Coronary artery (tissue), 2 donors: ENCODE data around the gene SGCA.

Experiments used
- DNase-seq: peaks from one replicate; pipeline ENCODE4 v3.0.0-alpha.2; 2017; ENCODE audit warnings: low spot score
- H3K27ac ChIP-seq, 2 donors: fragments of 200-600 bp; sonication (generic); one replicate each; pipeline ENCODE4 v1.5.1; 2016 to 2019
- H3K4me3 ChIP-seq: fragments of 200-600 bp; sonication (generic); 2 replicates; pipeline ENCODE4 v1.5.1; 2016; ENCODE audit warnings: mild to moderate bottlenecking, moderate library complexity
- TF ChIP-seq, protein P1 (sequence below): fragments of 200-600 bp; sonication (generic); IDR thresholded peaks from one replicate; pipeline ENCODE4 v1.5.1; 2019; ENCODE audit warnings: antibody characterized with exemption

The SGCA gene

GRCh38 chr17:50175035-50175807 lies 9.4 kb downstream of the SGCA start:
- Histone ChIP-seq H3K27ac (peak overlapping the region; percentile 93), H3K4me3 (no peak overlapping the region)
- TF ChIP-seq, protein P1, sequence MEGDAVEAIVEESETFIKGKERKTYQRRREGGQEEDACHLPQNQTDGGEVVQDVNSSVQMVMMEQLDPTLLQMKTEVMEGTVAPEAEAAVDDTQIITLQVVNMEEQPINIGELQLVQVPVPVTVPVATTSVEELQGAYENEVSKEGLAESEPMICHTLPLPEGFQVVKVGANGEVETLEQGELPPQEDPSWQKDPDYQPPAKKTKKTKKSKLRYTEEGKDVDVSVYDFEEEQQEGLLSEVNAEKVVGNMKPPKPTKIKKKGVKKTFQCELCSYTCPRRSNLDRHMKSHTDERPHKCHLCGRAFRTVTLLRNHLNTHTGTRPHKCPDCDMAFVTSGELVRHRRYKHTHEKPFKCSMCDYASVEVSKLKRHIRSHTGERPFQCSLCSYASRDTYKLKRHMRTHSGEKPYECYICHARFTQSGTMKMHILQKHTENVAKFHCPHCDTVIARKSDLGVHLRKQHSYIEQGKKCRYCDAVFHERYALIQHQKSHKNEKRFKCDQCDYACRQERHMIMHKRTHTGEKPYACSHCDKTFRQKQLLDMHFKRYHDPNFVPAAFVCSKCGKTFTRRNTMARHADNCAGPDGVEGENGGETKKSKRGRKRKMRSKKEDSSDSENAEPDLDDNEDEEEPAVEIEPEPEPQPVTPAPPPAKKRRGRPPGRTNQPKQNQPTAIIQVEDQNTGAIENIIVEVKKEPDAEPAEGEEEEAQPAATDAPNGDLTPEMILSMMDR = no peak
- DNase-seq = no peak

DNA sequence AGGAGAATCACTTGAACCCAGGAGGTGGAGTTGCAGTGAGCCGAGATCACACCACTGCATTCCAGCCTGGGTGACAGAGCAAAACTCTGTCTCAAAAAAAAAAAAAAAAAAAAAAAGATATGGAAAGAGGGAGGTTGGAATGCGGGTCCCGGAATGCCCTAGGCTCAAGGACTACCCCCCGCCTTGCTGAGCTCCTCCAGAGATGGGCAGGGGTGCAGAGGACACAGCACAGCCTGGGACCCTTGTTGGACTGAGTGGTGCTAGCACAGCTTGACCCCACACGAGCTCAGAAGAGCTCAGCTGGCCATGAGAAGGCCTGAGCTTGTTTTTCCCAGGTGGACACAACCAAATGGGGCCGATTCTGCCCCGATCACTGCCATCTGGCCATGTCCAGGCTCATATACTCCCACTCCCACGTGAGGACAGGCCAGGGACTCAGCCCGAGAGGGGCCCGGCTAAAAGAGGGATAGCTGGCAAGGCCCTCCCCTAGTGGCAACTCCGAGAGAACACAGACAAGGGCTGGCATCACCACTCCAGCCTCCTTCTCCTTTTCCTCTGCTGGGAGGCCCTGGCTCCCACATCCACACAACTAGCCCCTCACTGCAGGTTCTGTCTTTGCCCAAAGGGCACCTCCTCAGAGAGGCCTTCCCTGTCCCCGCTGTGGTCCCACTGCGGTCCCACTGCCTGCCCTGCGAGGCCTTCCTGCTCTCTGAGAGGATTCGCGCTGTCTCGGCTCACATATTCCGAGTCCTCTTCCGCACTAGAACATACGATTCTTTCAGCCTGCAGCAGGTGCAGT lies 11.0 kb downstream of the SGCA start:
- DNase-seq = no peak
- TF ChIP-seq, protein P1 = no peak
- Histone ChIP-seq H3K27ac (peak overlapping the region; percentile 93), H3K4me3 (no peak overlapping the region)

DNA sequence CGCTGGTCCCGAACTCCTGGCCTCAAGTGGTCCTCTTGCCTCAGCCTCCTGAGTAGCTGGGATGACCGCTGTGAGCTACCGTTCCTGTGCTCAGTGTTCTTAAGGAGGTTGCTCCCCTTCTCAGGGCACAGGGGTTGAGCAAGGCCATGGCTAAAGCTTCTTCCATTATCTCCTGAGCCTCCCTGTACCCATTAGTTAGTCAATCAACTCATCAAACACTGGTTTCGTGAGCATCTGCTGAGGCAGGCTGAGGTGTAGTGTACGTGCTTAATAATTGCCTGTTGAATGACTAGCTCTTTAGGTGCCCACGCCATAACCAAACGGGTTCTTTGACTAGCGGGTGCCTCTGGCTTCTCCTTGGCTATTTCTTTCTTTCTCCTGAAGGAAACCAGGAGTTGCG lies 11.7 kb downstream of the SGCA start:
- TF ChIP-seq, protein P1 = no peak
- peak overlapping the region; percentile 23 for H3K4me3 ChIP-seq
- peak overlapping the region; percentile 93 for H3K27ac ChIP-seq
- DNase-seq = no peak

GRCh38 chr17:50177983-50178834 lies 12.4 kb downstream of the SGCA start:
- Histone ChIP-seq H3K4me3 (peak overlapping the region; percentile 23), H3K27ac (peak overlapping the region; percentile 93)
- TF ChIP-seq, protein P1 = no peak
- DNase-seq = peak; percentile 96

DNA sequence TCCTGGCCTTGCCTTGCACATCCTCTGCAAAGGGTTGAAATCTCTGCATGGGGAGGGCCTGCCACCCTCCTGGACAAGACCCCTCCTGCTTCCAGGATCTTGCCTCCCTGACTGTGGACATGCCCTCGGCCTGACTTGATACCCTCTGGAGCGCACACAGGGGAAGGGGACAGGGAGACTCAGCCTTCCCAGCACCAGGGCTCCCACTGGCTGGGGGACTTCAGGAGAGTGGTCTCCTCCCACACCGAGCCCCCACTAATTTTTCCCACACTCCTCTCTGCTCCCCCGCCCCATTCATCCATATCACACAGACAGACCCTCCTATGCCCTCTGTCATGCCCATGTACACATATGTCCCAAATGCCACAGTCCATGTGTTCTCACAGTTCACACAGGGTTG lies 14.3 kb downstream of the SGCA start:
- TF ChIP-seq, protein P1 = no peak
- Histone ChIP-seq H3K4me3 (no peak overlapping the region), H3K27ac (peak overlapping the region; percentile 16 to 42)
- no peak for DNase-seq

DNA sequence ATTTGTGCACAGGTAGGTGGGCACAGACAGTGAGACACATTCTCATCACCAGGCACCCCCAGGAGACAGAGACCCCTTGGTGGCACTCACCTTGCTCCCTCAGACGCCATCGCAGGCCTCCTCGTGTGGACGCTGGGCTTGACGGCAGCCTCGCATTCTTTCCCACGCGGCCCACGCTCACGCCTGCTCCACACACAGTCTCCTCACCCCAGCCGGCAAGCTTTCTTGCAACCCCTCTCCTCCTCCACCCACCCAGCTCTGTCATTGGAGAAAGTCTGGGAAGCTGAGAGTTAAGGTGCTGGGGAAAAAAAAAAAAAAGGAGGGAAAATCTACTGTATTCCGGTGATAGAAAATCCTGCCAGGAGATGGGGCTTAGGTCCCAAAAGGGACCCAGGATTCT lies 14.8 kb downstream of the SGCA start:
- H3K27ac ChIP-seq = peak overlapping the region in 1 of 2 donors; percentile 42
- no peak overlapping the region for H3K4me3 ChIP-seq
- TF ChIP-seq, protein P1 = no peak
- DNase-seq = no peak
